Activated T-cell treated with anti-CD3 and anti-CD28 coated beads, Interleukin-2, amount 50 U/mL, for 72 hours (primary cell): ENCODE measurements around the gene POLR2A. TPM values are rescaled to one million over a fixed set of nuclear protein-coding genes. Genes with fewer than 3 reads are reported as not detected.
A peak's percentile ranks its signal among the peaks of the same experiment; 100 is the strongest.
"Not testable (repeated sequence)": the region's sequence is repeated elsewhere in the genome, so short reads cannot be mapped to it uniquely, and the experiment has no call there.

Experiments
- ATAC-seq, 2 donors: fragments of 150-1000 bp; cut with Tn5 transposase; replicated peaks in 1 of 2; 2 replicates each; pipeline ENCODE4 v1.10.0; 2021; ENCODE audit warnings: moderate library complexity in 2 of 2, mild to moderate bottlenecking in 1 of 2
- DNase-seq, 2 donors: peaks; one replicate each; pipeline ENCODE4 v3.0.0; 2021 to 2022; ENCODE audit warnings: mixed read lengths in 1 of 2
- H3K27ac Mint-ChIP-seq: one replicate; pipeline ENCODE4 v1.8.0; 2022; ENCODE audit warnings: mild to moderate bottlenecking, moderate library complexity, mixed read lengths
- H3K27me3 Mint-ChIP-seq: one replicate; pipeline ENCODE4 v1.8.0; 2022; ENCODE audit warnings: low read depth, mixed read lengths
- H3K36me3 Mint-ChIP-seq, 2 donors: one replicate each; pipeline ENCODE4 v1.8.0; 2022; ENCODE audit warnings: mixed read lengths in 2 of 2, mild to moderate bottlenecking in 1 of 2; ENCODE audit not compliant: insufficient read depth in 2 of 2
- H3K4me1 Mint-ChIP-seq: one replicate; pipeline ENCODE4 v1.8.0; 2022; ENCODE audit warnings: low read depth, mixed read lengths
- H3K4me3 Mint-ChIP-seq, 2 donors: one replicate each; pipeline ENCODE4 v1.8.0; 2022; ENCODE audit warnings: mild to moderate bottlenecking in 2 of 2, mixed read lengths in 2 of 2, moderate library complexity in 2 of 2
- H3K9me3 Mint-ChIP-seq, 2 donors: one replicate each; pipeline ENCODE4 v1.8.0; 2022; ENCODE audit warnings: mixed read lengths in 2 of 2
- total RNA-seq, 2 donors: library from RNA; stranded (reverse); gene quantifications; one replicate each; pipeline ENCODE4 v1.2.3, GENCODE V29; 2022

POLR2A gene
- total RNA-seq, 2 donors from 2014 or later: 211 to 249 TPM

- H3K36me3 Mint-ChIP-seq: peaks cover 0 to 1% of the 10 kb centered on the region in 2 donors
- H3K27ac Mint-ChIP-seq: peak overlapping the region; percentile 78
- ATAC-seq: no peak
Observed at GRCh38 chr17:7466318-7466638, 17.9 kb upstream of the POLR2A start.

GRCh38 chr17:7466639-7467341, 17.4 kb upstream of the POLR2A start:
- no peak for DNase-seq
- H3K36me3 Mint-ChIP-seq: peaks cover 0 to 1% of the 10 kb centered on the region in 2 donors
- no peak overlapping the region for H3K4me3 Mint-ChIP-seq
- H3K27ac Mint-ChIP-seq: peak overlapping the region; percentile 78
- peak in 1 of 2 donors; percentile 11 for ATAC-seq
- no peaks in the 10 kb centered on the region for H3K9me3 Mint-ChIP-seq
- no peaks in the 10 kb centered on the region for H3K27me3 Mint-ChIP-seq
- H3K4me1 Mint-ChIP-seq: peaks cover 16% of the 10 kb centered on the region

More at GRCh38 chr17:7466318-7466638, 17.9 kb upstream of the POLR2A start:
- Mint-ChIP-seq H3K27me3 (no peaks in the 10 kb centered on the region), H3K4me1 (peaks cover 11% of the 10 kb centered on the region), H3K4me3 (no peak overlapping the region), H3K9me3 (no peaks in the 10 kb centered on the region)
- DNase-seq: no peak

GRCh38 chr17:7467498-7467897, 16.7 kb upstream of the POLR2A start:
- Mint-ChIP-seq H3K4me3 (no peak overlapping the region), H3K36me3 (peaks cover 0 to 1% of the 10 kb centered on the region in 2 donors), H3K27ac (no peak overlapping the region), H3K4me1 (peaks cover 21% of the 10 kb centered on the region), H3K9me3 (no peaks in the 10 kb centered on the region), H3K27me3 (no peaks in the 10 kb centered on the region)
- DNase-seq (no peak), ATAC-seq (no peak)

- Mint-ChIP-seq H3K4me1 (peaks cover 21% of the 10 kb centered on the region), H3K36me3 (peaks cover 0 to 1% of the 10 kb centered on the region in 2 donors), H3K4me3 (no peak overlapping the region), H3K27ac (no peak overlapping the region), H3K27me3 (no peaks in the 10 kb centered on the region), H3K9me3 (no peaks in the 10 kb centered on the region)
- DNase-seq: no peak
- no peak for ATAC-seq
Observed at GRCh38 chr17:7468290-7468689, 15.9 kb upstream of the POLR2A start.

GRCh38 chr17:7468804-7469389, 15.3 kb upstream of the POLR2A start:
- Mint-ChIP-seq H3K4me3 (no peak overlapping the region), H3K27me3 (no peaks in the 10 kb centered on the region), H3K27ac (no peak overlapping the region), H3K36me3 (peaks cover 0 to 1% of the 10 kb centered on the region in 2 donors), H3K4me1 (peaks cover 21% of the 10 kb centered on the region), H3K9me3 (no peaks in the 10 kb centered on the region)
- DNase-seq: no peak
- ATAC-seq: no peak

- not testable (repeated sequence) for H3K27ac Mint-ChIP-seq, DNase-seq, H3K4me3 Mint-ChIP-seq, ATAC-seq, H3K9me3 Mint-ChIP-seq, H3K36me3 Mint-ChIP-seq, H3K27me3 Mint-ChIP-seq
- peaks cover 21% of the 10 kb centered on the region for H3K4me1 Mint-ChIP-seq
Observed at GRCh38 chr17:7469843-7470242, 14.3 kb upstream of the POLR2A start.

- H3K27me3 Mint-ChIP-seq, DNase-seq, H3K36me3 Mint-ChIP-seq, H3K27ac Mint-ChIP-seq, H3K4me3 Mint-ChIP-seq, H3K9me3 Mint-ChIP-seq, ATAC-seq: not testable (repeated sequence)
- peaks cover 24% of the 10 kb centered on the region for H3K4me1 Mint-ChIP-seq
Observed at GRCh38 chr17:7470457-7470973, 13.7 kb upstream of the POLR2A start.

- Mint-ChIP-seq H3K4me3 (no peak overlapping the region), H3K9me3 (no peaks in the 10 kb centered on the region), H3K27ac (peak overlapping the region; percentile 39), H3K27me3 (no peaks in the 10 kb centered on the region), H3K36me3 (peaks cover 0 to 1% of the 10 kb centered on the region in 2 donors), H3K4me1 (peaks cover 36% of the 10 kb centered on the region)
- DNase-seq: no peak
- no peak for ATAC-seq
Observed at GRCh38 chr17:7471729-7472128, 12.4 kb upstream of the POLR2A start.

- DNase-seq, H3K27me3 Mint-ChIP-seq, H3K27ac Mint-ChIP-seq, H3K9me3 Mint-ChIP-seq, H3K4me3 Mint-ChIP-seq, H3K36me3 Mint-ChIP-seq, ATAC-seq: not testable (repeated sequence)
- peaks cover 46% of the 10 kb centered on the region for H3K4me1 Mint-ChIP-seq
Observed at GRCh38 chr17:7474767-7475166, 9.4 kb upstream of the POLR2A start.

GRCh38 chr17:7475764-7476422, 8.3 kb upstream of the POLR2A start:
- Mint-ChIP-seq H3K27me3 (no peaks in the 10 kb centered on the region), H3K9me3 (no peaks in the 10 kb centered on the region), H3K4me1 (peaks cover 58% of the 10 kb centered on the region), H3K36me3 (peaks cover 0 to 3% of the 10 kb centered on the region in 2 donors), H3K4me3 (peak overlapping the region; percentile 41 to 84), H3K27ac (peak overlapping the region; percentile 31)
- DNase-seq (no peak), ATAC-seq (no peak)

- no peaks in the 10 kb centered on the region for H3K27me3 Mint-ChIP-seq
- DNase-seq: no peak
- H3K4me3 Mint-ChIP-seq: peak overlapping the region; percentile 41 to 84
- no peak for ATAC-seq
- H3K9me3 Mint-ChIP-seq: no peaks in the 10 kb centered on the region
- H3K36me3 Mint-ChIP-seq: peaks cover 0 to 3% of the 10 kb centered on the region in 2 donors
- H3K27ac Mint-ChIP-seq: peak overlapping the region; percentile 23
- peaks cover 60% of the 10 kb centered on the region for H3K4me1 Mint-ChIP-seq
Observed at GRCh38 chr17:7476494-7476893, 7.7 kb upstream of the POLR2A start.

- H3K27ac Mint-ChIP-seq: no peak overlapping the region
- no peaks in the 10 kb centered on the region for H3K27me3 Mint-ChIP-seq
- peaks cover 0 to 3% of the 10 kb centered on the region in 2 donors for H3K36me3 Mint-ChIP-seq
- DNase-seq (no peak), ATAC-seq (no peak)
- H3K4me1 Mint-ChIP-seq: peaks cover 60% of the 10 kb centered on the region
- H3K9me3 Mint-ChIP-seq: no peaks in the 10 kb centered on the region
- peak overlapping the region; percentile 84 to 92 for H3K4me3 Mint-ChIP-seq
Observed at GRCh38 chr17:7476951-7477350, 7.2 kb upstream of the POLR2A start.
